ENCODE data around the gene C4orf50.

Gene C4orf50

GRCh38 chr4:5992171-5992827, 25.9 kb downstream of the C4orf50 start:
- no peak for DNase-seq (ENCODE audit: low read depth)

- no peak for DNase-seq (ENCODE audit: low read depth)
Measured at GRCh38 chr4:5991405-5991804, 26.8 kb downstream of the C4orf50 start.

GRCh38 chr4:5990446-5991160, 27.6 kb downstream of the C4orf50 start:
- DNase-seq (ENCODE audit: low read depth) = no peak

GRCh38 chr4:5989236-5990225, 28.7 kb downstream of the C4orf50 start:
- no peak for DNase-seq (ENCODE audit: low read depth)

GRCh38 chr4:5988086-5988845, 30.0 kb downstream of the C4orf50 start:
- DNase-seq (ENCODE audit: low read depth) = no peak

- no peak for DNase-seq (ENCODE audit: low read depth)
Measured at GRCh38 chr4:5984843-5985242, 33.4 kb downstream of the C4orf50 start.

GRCh38 chr4:5982156-5982973, 35.9 kb downstream of the C4orf50 start:
- DNase-seq (ENCODE audit: low read depth) = no peak

- DNase-seq (ENCODE audit: low read depth) = no peak
Measured at GRCh38 chr4:5980436-5981155, 37.6 kb downstream of the C4orf50 start.

- DNase-seq (ENCODE audit: low read depth) = no peak
Measured at GRCh38 chr4:5979981-5980380, 38.2 kb downstream of the C4orf50 start.

- no peak for DNase-seq (ENCODE audit: low read depth)
Measured at GRCh38 chr4:5976921-5977320, 41.3 kb downstream of the C4orf50 start.

- no peak for DNase-seq (ENCODE audit: low read depth)
Measured at GRCh38 chr4:5976431-5976830, 41.8 kb downstream of the C4orf50 start.

- DNase-seq (ENCODE audit: low read depth) = no peak
Measured at GRCh38 chr4:5974321-5974720, 43.9 kb downstream of the C4orf50 start.

- no peak for DNase-seq (ENCODE audit: low read depth)
Measured at GRCh38 chr4:5973486-5974220, 44.6 kb downstream of the C4orf50 start.

GRCh38 chr4:5973033-5973432, 45.2 kb downstream of the C4orf50 start:
- no peak for DNase-seq (ENCODE audit: low read depth)

GRCh38 chr4:5972571-5972970, 45.7 kb downstream of the C4orf50 start:
- no peak for DNase-seq (ENCODE audit: low read depth)

GRCh38 chr4:5971078-5971450, 47.2 kb downstream of the C4orf50 start:
- no peak for DNase-seq (ENCODE audit: low read depth)

GRCh38 chr4:5970381-5971077, 47.7 kb downstream of the C4orf50 start:
- no peak for DNase-seq (ENCODE audit: low read depth)

GRCh38 chr4:5969777-5970176, 48.5 kb downstream of the C4orf50 start:
- DNase-seq (ENCODE audit: low read depth) = no peak

- no peak for DNase-seq (ENCODE audit: low read depth)
Measured at GRCh38 chr4:5969336-5969735, 48.9 kb downstream of the C4orf50 start.

Data from GM04504 (cell line).